CD14-positive monocyte (primary cell): ENCODE measurements around the gene IRF2. TPM values are rescaled to one million over a fixed set of nuclear protein-coding genes. Genes with fewer than 3 reads are reported as not detected.

Experiments
- DNase-seq, 3 donors: peaks; one replicate each; pipeline ENCODE4 v3.0.0-alpha.2; 2011 to 2022
- H2AFZ ChIP-seq: 2 replicates; pipeline ENCODE4 v1.6.0; 2012; ENCODE audit warnings: mild to moderate bottlenecking, low read depth, low read length, inconsistent platforms; ENCODE audit not compliant: insufficient read depth, poor library complexity, severe bottlenecking
- H3K27ac ChIP-seq, 2 donors: 1 replicate in 1 of 2; 2 replicates in 1 of 2; pipeline ENCODE4 v1.5.1; 2012 to 2013; ENCODE audit warnings: low read length in 2 of 2, control low read depth in 1 of 2, inconsistent platforms in 1 of 2, low read depth in 1 of 2, mild to moderate bottlenecking in 1 of 2
- H3K27me3 ChIP-seq, 2 donors: one replicate each; pipeline versions ENCODE4 v1.6.0 to v1.6.1; 2011 to 2013; ENCODE audit warnings: low read length in 2 of 2; ENCODE audit not compliant: control insufficient read depth in 2 of 2, insufficient read depth in 2 of 2
- H3K36me3 ChIP-seq, 2 donors: replicated peaks in 1 of 2; 1 replicate in 1 of 2; 2 replicates in 1 of 2; pipeline versions ENCODE4 v1.5.1 to v1.6.1; 2012 to 2013; ENCODE audit warnings: low read length in 2 of 2, control low read depth in 1 of 2, inconsistent platforms in 1 of 2, mild to moderate bottlenecking in 1 of 2; ENCODE audit not compliant: insufficient read depth in 2 of 2, control insufficient read depth in 1 of 2
- H3K4me1 ChIP-seq, 2 donors: 1 replicate in 1 of 2; 2 replicates in 1 of 2; pipeline versions ENCODE4 v1.5.1 to v1.6.1; 2012 to 2013; ENCODE audit warnings: low read length in 2 of 2, control low read depth in 1 of 2, inconsistent platforms in 1 of 2, mild to moderate bottlenecking in 1 of 2, moderate library complexity in 1 of 2; ENCODE audit not compliant: insufficient read depth in 2 of 2, control insufficient read depth in 1 of 2
- H3K4me2 ChIP-seq: replicated peaks from 2 replicates; pipeline ENCODE3; 2012; ENCODE audit warnings: low read length, moderate library complexity, mild to moderate bottlenecking; ENCODE audit not compliant: poor library complexity, severe bottlenecking; ENCODE audit errors: extremely low read depth
- H3K4me3 ChIP-seq, 3 experiments: fragments of 200-600 bp in 1 of 3; sonication (generic) in 1 of 3; replicated peaks in 1 of 3; 1 replicate in 2 of 3; 2 replicates in 1 of 3; pipeline ENCODE4 v1.5.1; 2011 to 2013; ENCODE audit warnings: low read length in 3 of 3, mild to moderate bottlenecking in 3 of 3, control low read depth in 2 of 3, low read depth in 2 of 3, inconsistent platforms in 1 of 3, moderate library complexity in 1 of 3
- H3K79me2 ChIP-seq: 2 replicates; pipeline ENCODE4 v1.6.0; 2012; ENCODE audit warnings: mild to moderate bottlenecking, control low read depth, inconsistent platforms, low read length, moderate library complexity; ENCODE audit not compliant: insufficient read depth
- H3K9ac ChIP-seq: 2 replicates; pipeline ENCODE4 v1.6.0; 2017; ENCODE audit warnings: low read length, mild to moderate bottlenecking; ENCODE audit not compliant: insufficient read depth, poor library complexity, severe bottlenecking
- H3K9me3 ChIP-seq, 2 donors: replicated peaks in 1 of 2; 1 replicate in 1 of 2; 2 replicates in 1 of 2; pipeline versions ENCODE4 v1.5.1 to v1.6.1; 2012 to 2013; ENCODE audit warnings: low read length in 2 of 2, control low read depth in 1 of 2; ENCODE audit not compliant: control insufficient read depth in 1 of 2, insufficient read depth in 1 of 2
- H4K20me1 ChIP-seq: 2 replicates; pipeline ENCODE4 v1.6.0; 2012; ENCODE audit warnings: mild to moderate bottlenecking, low read length, control low read depth, moderate library complexity; ENCODE audit not compliant: insufficient read depth
- H3K27ac Mint-ChIP-seq, 7 donors: one replicate each; pipeline ENCODE4 v1.8.0; 2020; ENCODE audit warnings: mild to moderate bottlenecking in 7 of 7, mixed read lengths in 7 of 7, moderate library complexity in 6 of 7, inconsistent platforms in 2 of 7
- H3K27me3 Mint-ChIP-seq, 3 donors: one replicate each; pipeline ENCODE4 v1.8.0; 2021 to 2022; ENCODE audit warnings: low read depth in 3 of 3, mild to moderate bottlenecking in 3 of 3, mixed read lengths in 3 of 3, moderate library complexity in 3 of 3, inconsistent platforms in 1 of 3
- H3K36me3 Mint-ChIP-seq, 2 donors: one replicate each; pipeline ENCODE4 v1.8.0; 2020; ENCODE audit warnings: mixed read lengths in 2 of 2, inconsistent platforms in 1 of 2, mild to moderate bottlenecking in 1 of 2
- H3K4me1 Mint-ChIP-seq: one replicate; pipeline ENCODE4 v1.8.0; 2020; ENCODE audit warnings: mild to moderate bottlenecking, mixed read lengths
- H3K4me3 Mint-ChIP-seq, 2 donors: one replicate each; pipeline ENCODE4 v1.8.0; 2020; ENCODE audit warnings: mild to moderate bottlenecking in 2 of 2, mixed read lengths in 2 of 2, moderate library complexity in 1 of 2
- H3K9me3 Mint-ChIP-seq, 7 donors: one replicate each; pipeline ENCODE4 v1.8.0; 2020 to 2022; ENCODE audit warnings: mixed read lengths in 7 of 7, mild to moderate bottlenecking in 6 of 7, moderate library complexity in 6 of 7, inconsistent platforms in 2 of 7
- WGBS: methylation state at CpG from one replicate; pipeline ENCODE4 v1.1.5; 2013; ENCODE audit warnings: missing lambda C conversion rate; ENCODE audit not compliant: insufficient coverage; 5-methylcytosine and 5-hydroxymethylcytosine counted together
- intact Hi-C, 2 donors: fragments of 100-400 bp; cut with micrococcal nuclease; formaldehyde crosslinking; loops; one replicate each; pipeline versions ENCODE4 v1.15.0 to v1.15.1; 2023
- polyA plus RNA-seq, 3 donors: library from polyadenylated mRNA; depleted of rRNA in 1 of 3; unstranded in 2 of 3; stranded (reverse) in 1 of 3; fragments of 300-500 nt in 2 of 3; fragments of >200 nt in 1 of 3; fragmentation: Illumina TruSeq in 2 of 3; gene quantifications; 1 replicate in 2 of 3; 2 replicates in 1 of 3; pipeline ENCODE4 v1.2.3, GENCODE V29; 2012 to 2021
- TF ChIP-seq, protein P1 (sequence below): fragments of 200-600 bp; IDR thresholded peaks from one replicate; pipeline ENCODE4 v1.8.0; 2022; ENCODE audit warnings: antibody characterized with exemption, mild to moderate bottlenecking

IRF2 gene
- polyA plus RNA-seq, 3 donors = 51.3 to 76.8 (median 56.1) TPM

GRCh38 chr4:184460499-184461285 lies 13.7 kb downstream of the IRF2 start:
- Histone ChIP-seq H3K27ac (peak overlapping the region in 1 of 2 donors; percentile 37), H4K20me1 (peaks cover 100% of the 10 kb centered on the region), H3K4me2 (peak overlapping the region; percentile 63), H3K9ac (no peak overlapping the region), H3K36me3 (peaks cover 0 to 55% of the 10 kb centered on the region in 2 donors), H3K4me3 (peak overlapping the region in 1 of 3 experiments; percentile 50), H3K27me3 (no peaks in the 10 kb centered on the region), H3K79me2 (peaks cover 93% of the 10 kb centered on the region), H3K4me1 (peaks cover 15 to 22% of the 10 kb centered on the region in 2 donors), H3K9me3 (no peaks in the 10 kb centered on the region), H2AFZ (no peak overlapping the region)
- DNase-seq = peak in 2 of 3 donors; percentile 19 to 25
- TF ChIP-seq, protein P1, sequence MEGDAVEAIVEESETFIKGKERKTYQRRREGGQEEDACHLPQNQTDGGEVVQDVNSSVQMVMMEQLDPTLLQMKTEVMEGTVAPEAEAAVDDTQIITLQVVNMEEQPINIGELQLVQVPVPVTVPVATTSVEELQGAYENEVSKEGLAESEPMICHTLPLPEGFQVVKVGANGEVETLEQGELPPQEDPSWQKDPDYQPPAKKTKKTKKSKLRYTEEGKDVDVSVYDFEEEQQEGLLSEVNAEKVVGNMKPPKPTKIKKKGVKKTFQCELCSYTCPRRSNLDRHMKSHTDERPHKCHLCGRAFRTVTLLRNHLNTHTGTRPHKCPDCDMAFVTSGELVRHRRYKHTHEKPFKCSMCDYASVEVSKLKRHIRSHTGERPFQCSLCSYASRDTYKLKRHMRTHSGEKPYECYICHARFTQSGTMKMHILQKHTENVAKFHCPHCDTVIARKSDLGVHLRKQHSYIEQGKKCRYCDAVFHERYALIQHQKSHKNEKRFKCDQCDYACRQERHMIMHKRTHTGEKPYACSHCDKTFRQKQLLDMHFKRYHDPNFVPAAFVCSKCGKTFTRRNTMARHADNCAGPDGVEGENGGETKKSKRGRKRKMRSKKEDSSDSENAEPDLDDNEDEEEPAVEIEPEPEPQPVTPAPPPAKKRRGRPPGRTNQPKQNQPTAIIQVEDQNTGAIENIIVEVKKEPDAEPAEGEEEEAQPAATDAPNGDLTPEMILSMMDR = no peak
- peak overlapping the region in 1 of 2 donors; percentile 27 for H3K4me3 Mint-ChIP-seq
- H3K27ac Mint-ChIP-seq = peak overlapping the region in 2 of 7 donors; percentile 14 to 81
- intact Hi-C loops = loop anchor here in 1 of 2 donors (5.0 kb wide), 1 partner anchor 33 kb away; no protein-coding TSS in a partner anchor
- H3K27me3 Mint-ChIP-seq = no peaks in the 10 kb centered on the region
- H3K36me3 Mint-ChIP-seq = peaks cover 54 to 55% of the 10 kb centered on the region in 2 donors
- WGBS = no CpG with 5 or more reads among the region's 13 CpGs
- H3K4me1 Mint-ChIP-seq = peaks cover 54% of the 10 kb centered on the region
- peaks cover 0 to 2% (median 0%) of the 10 kb centered on the region in 7 donors for H3K9me3 Mint-ChIP-seq

- Mint-ChIP-seq H3K36me3 (peaks cover 45 to 50% of the 10 kb centered on the region in 2 donors), H3K4me3 (no peak overlapping the region), H3K4me1 (peaks cover 61% of the 10 kb centered on the region), H3K9me3 (peaks cover 0 to 2% (median 0%) of the 10 kb centered on the region in 7 donors), H3K27me3 (peaks cover 0 to 2% (median 0%) of the 10 kb centered on the region in 3 donors), H3K27ac (peak overlapping the region in 1 of 7 donors; percentile 72)
- no peak overlapping the region for H3K4me2 ChIP-seq
- intact Hi-C loops = no loop called here
- H2AFZ ChIP-seq = no peak overlapping the region
- peaks cover 93% of the 10 kb centered on the region for H3K79me2 ChIP-seq
- no peaks in the 10 kb centered on the region for H3K27me3 ChIP-seq
- H3K4me3 ChIP-seq = no peak overlapping the region
- H4K20me1 ChIP-seq = peaks cover 99% of the 10 kb centered on the region
- DNase-seq = peak in 1 of 3 donors; percentile 22
- no CpG with 5 or more reads among the region's 3 CpGs for WGBS
- TF ChIP-seq, protein P1 = no peak
- no peak overlapping the region for H3K9ac ChIP-seq
- H3K36me3 ChIP-seq = peaks cover 0 to 44% of the 10 kb centered on the region in 2 donors
- no peaks in the 10 kb centered on the region for H3K9me3 ChIP-seq
- peaks cover 16 to 26% of the 10 kb centered on the region in 2 donors for H3K4me1 ChIP-seq
- H3K27ac ChIP-seq = no peak overlapping the region
These were observed 14.9 kb downstream of the IRF2 start for GRCh38 chr4:184459413-184459812.
